Thoracic aorta (tissue), 2 donors: Measurements from ENCODE around the gene GSTP1. TPM values are rescaled to one million over a fixed set of nuclear protein-coding genes. Genes with fewer than 3 reads are reported as not detected.
"Not testable (repeated sequence)": the region's sequence is repeated elsewhere in the genome, so short reads cannot be mapped to it uniquely, and the experiment has no call there.

Experiments used
- ATAC-seq: fragments of 150-250 bp; one replicate; pipeline ENCODE4 v1.8.0; 2017; ENCODE audit warnings: low read depth; ENCODE audit not compliant: insufficient number of reproducible peaks, low FRiP score
- DNase-seq: peaks from one replicate; pipeline ENCODE4 v3.0.0-alpha.2; 2020; ENCODE audit warnings: low spot score
- H3K27ac ChIP-seq, 2 donors: fragments of 200-600 bp; sonication (generic); 1 replicate in 1 of 2; 2 replicates in 1 of 2; pipeline ENCODE4 v1.5.1; 2016; ENCODE audit warnings: mild to moderate bottlenecking in 2 of 2, moderate library complexity in 2 of 2
- H3K27me3 ChIP-seq: fragments of 200-600 bp; sonication (generic); replicated peaks from 2 replicates; pipeline ENCODE4 v1.6.0; 2016; ENCODE audit warnings: mild to moderate bottlenecking; ENCODE audit not compliant: insufficient read depth
- H3K36me3 ChIP-seq: fragments of 200-600 bp; sonication (generic); one replicate; pipeline ENCODE4 v1.5.1; 2016
- H3K4me1 ChIP-seq, 2 donors: fragments of 200-600 bp; sonication (generic); 1 replicate in 1 of 2; 2 replicates in 1 of 2; pipeline versions ENCODE4 v1.5.1 to v1.6.0; 2016; ENCODE audit warnings: low read depth in 2 of 2, mild to moderate bottlenecking in 1 of 2; ENCODE audit not compliant: control insufficient read depth in 1 of 2
- H3K4me3 ChIP-seq: fragments of 200-600 bp; sonication (generic); 2 replicates; pipeline ENCODE4 v1.5.1; 2016; ENCODE audit warnings: mild to moderate bottlenecking
- H3K9me3 ChIP-seq: fragments of 200-600 bp; sonication (generic); 2 replicates; pipeline ENCODE4 v1.5.1; 2016
- CTCF ChIP-seq: fragments of 200-600 bp; sonication (generic); IDR thresholded peaks from one replicate; pipeline ENCODE4 v1.5.1; 2019; ENCODE audit warnings: antibody characterized with exemption
- total RNA-seq, 2 donors: library from RNA; depleted of rRNA; stranded (reverse); fragments of >200 nt; gene quantifications; one replicate each; pipeline versions ENCODE4 v1.1.0 to v1.2.3, GENCODE V29; 2016

The GSTP1 gene
- total RNA-seq, 2 donors from 2014 or later: 272 to 744 TPM

- H3K9me3 ChIP-seq: no peaks in the 10 kb centered on the region
- peak overlapping the region; percentile 60 to 79 for H3K27ac ChIP-seq
- no peaks in the 10 kb centered on the region for H3K36me3 ChIP-seq
- peaks cover 7 to 23% of the 10 kb centered on the region in 2 donors for H3K4me1 ChIP-seq
- DNase-seq (no peak), ATAC-seq (no peak)
- no peak for TF ChIP-seq CTCF
- H3K4me3 ChIP-seq: peak overlapping the region; percentile 7
- H3K27me3 ChIP-seq: no peaks in the 10 kb centered on the region
These were observed 9.4 kb downstream of the GSTP1 start for GRCh38 chr11:67592880-67593564.

- Histone ChIP-seq H3K36me3 (no peaks in the 10 kb centered on the region), H3K27me3 (no peaks in the 10 kb centered on the region), H3K27ac (peak overlapping the region; percentile 60 to 79), H3K4me3 (peak overlapping the region; percentile 8), H3K4me1 (peaks cover 7 to 23% of the 10 kb centered on the region in 2 donors), H3K9me3 (no peaks in the 10 kb centered on the region)
- TF ChIP-seq CTCF: no peak
- DNase-seq (no peak), ATAC-seq (no peak)
These were observed 9.9 kb downstream of the GSTP1 start for GRCh38 chr11:67593565-67593905.

- peak; percentile 55 for ATAC-seq
These were observed 10.9 kb downstream of the GSTP1 start for GRCh38 chr11:67594480-67594879.

GRCh38 chr11:67596753-67597300 lies 13.2 kb downstream of the GSTP1 start:
- ATAC-seq (no peak), DNase-seq (no peak)
- no peak for TF ChIP-seq CTCF
- Histone ChIP-seq H3K27me3 (no peaks in the 10 kb centered on the region), H3K4me3 (no peak overlapping the region), H3K4me1 (peaks cover 7 to 23% of the 10 kb centered on the region in 2 donors), H3K27ac (no peak overlapping the region), H3K9me3 (no peaks in the 10 kb centered on the region), H3K36me3 (no peaks in the 10 kb centered on the region)

More at GRCh38 chr11:67594480-67594879, 10.9 kb downstream of the GSTP1 start:
- Histone ChIP-seq H3K4me3 (no peak overlapping the region), H3K27me3 (no peaks in the 10 kb centered on the region), H3K4me1 (peaks cover 7 to 23% of the 10 kb centered on the region in 2 donors), H3K27ac (peak overlapping the region; percentile 66 to 79), H3K9me3 (no peaks in the 10 kb centered on the region), H3K36me3 (no peaks in the 10 kb centered on the region)
- no peak for TF ChIP-seq CTCF
- no peak for DNase-seq

GRCh38 chr11:67597458-67597857 lies 13.8 kb downstream of the GSTP1 start:
- not testable (repeated sequence) for H3K27me3 ChIP-seq, DNase-seq, H3K4me3 ChIP-seq, ATAC-seq, H3K27ac ChIP-seq, H3K9me3 ChIP-seq, H3K36me3 ChIP-seq
- H3K4me1 ChIP-seq: peaks cover 7 to 23% of the 10 kb centered on the region in 2 donors

GRCh38 chr11:67597963-67598362 lies 14.4 kb downstream of the GSTP1 start:
- H3K4me3 ChIP-seq, H3K27me3 ChIP-seq, ATAC-seq, DNase-seq, H3K36me3 ChIP-seq, H3K27ac ChIP-seq, H3K9me3 ChIP-seq: not testable (repeated sequence)
- peaks cover 7 to 20% of the 10 kb centered on the region in 2 donors for H3K4me1 ChIP-seq
